GM21528 (cell line): ENCODE measurements around the gene TBKBP1.

ENCODE experiments used
- ATAC-seq: cut with Tn5 transposase; IDR thresholded peaks from one replicate; pipeline ENCODE4 v1.9.1; 2021; ENCODE audit warnings: mild to moderate bottlenecking, moderate library complexity; ENCODE audit not compliant: unreplicated experiment, low FRiP score

TBKBP1 gene

DNA sequence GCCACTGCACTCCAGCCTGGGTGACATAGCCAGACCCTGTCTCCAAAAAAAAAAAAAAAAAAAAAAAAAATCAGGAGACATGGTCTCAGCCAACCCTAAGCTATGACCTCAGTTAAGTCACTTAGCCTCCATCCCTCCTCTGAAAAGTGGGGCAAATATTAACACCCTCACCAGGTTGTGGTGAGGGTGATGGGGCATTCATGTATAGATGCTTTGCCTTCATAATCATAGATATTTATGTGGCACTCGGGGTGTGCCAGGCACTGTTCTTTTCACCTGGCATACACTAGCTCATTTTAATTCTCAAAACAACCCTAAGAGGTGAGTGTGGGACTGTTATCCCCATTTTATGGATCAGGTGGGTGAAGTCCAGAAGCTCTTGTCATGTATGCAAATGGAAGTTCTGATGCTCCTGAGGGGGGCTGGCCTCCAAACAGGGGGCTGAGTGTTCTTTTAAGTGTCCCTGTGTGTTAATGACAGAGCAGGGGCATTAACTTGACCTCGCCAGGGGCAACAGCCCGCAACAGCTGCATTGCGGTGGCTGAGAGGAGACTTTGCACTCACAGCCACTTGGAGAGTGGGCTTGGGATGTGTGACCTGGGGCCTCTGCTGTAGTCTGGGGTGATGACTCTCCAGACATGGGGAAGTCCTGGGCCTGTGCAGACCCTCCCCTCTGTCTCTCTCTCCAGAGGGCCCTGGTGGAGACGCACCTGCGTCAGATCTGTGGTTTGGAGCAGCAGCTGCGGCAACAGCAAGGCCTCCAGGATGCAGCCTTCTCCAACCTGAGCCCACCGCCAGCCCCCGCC lies 4.1 kb downstream of the TBKBP1 start:
- no peak for ATAC-seq

DNA sequence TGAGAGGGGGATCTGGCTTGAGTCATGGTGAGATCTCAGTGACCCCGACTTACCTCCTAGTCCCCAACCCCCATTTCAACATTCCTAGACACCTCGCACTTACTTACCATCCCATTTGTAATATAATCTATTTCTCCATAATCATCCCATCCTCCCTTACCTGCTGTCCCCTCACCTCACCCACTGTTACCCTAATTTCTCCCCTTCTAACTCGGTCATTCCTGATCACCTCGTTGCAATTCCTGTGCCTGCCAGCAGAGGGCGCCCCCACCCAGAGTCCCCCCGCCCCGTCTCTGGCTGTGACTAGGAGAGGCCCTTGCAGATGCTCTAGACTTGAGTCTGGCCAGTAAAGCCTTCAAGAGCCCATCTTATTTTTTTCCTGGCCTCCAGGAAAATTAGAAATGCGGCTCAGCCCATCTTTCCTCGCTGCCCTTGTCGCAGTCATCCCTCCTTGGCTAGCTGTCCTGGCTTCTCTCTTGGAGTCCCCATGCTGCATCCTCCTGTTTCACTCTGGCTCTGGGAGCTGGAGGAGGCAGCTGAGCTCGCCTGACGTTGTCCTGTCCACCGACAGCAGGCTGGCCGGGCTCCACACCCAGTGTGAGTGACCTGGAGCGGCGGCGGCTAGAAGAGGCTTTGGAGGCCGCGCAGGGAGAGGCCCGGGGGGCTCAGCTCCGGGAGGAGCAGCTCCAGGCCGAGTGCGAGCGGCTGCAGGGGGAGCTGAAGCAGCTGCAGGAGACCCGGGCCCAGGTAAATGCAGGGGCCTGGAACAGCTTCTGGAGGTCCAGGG lies 5.0 kb downstream of the TBKBP1 start:
- no peak for ATAC-seq

GRCh38 chr17:47699536-47699840 lies 5.5 kb downstream of the TBKBP1 start:
- no peak for ATAC-seq

DNA sequence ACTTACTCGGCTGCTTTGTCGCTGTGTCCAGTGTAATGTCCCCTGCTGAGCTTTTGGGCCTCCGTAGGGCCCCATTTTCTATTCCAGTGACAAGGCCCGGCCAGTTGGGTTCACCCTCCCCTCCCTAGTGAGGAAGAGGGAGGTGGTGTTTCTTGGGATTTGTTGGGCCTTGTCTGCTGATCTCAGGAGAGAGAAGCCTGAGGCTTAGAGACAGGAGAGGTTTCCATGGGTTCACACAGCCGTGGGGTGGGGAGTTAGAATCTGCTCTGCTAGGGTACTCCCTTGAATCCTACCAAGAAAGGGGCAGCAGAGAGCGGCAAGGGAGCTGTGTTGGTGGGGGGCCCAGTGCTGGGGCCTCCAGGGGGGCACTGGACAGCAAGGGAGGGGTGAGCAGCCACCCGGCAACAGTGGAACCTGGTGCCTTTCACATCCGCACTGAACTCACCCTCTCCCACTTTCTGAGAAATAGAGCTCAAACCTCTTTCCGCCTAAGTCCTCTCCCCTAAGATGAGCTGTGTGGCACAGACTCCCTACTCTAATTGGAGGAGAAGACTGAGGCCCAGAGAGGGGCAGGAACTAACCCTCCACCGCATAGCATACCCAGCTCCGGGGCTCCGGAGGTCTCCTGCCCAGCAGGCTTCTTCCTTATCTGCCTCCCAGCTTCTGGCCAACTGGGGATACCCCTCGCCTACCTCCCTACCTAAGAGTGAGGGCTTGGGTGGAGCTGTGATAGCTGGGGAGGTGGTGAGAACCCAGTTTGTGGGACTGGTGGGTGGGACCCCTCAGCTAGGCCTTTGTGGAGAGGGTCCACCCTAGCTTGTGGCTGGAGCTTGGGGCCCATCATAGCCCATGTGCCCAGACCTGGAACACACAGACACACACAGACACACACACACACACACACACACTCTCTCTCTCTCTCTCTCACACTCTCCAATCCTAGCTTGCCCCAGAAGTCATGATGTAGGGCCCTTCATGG lies 6.8 kb downstream of the TBKBP1 start:
- no peak for ATAC-seq

GRCh38 chr17:47701608-47702007 lies 7.6 kb downstream of the TBKBP1 start:
- ATAC-seq: no peak

GRCh38 chr17:47702391-47702995 lies 8.5 kb downstream of the TBKBP1 start:
- ATAC-seq: no peak

GRCh38 chr17:47703191-47703591 lies 9.2 kb downstream of the TBKBP1 start:
- no peak for ATAC-seq

- no peak for ATAC-seq
Measured at GRCh38 chr17:47703671-47704070, 9.7 kb downstream of the TBKBP1 start.

DNA sequence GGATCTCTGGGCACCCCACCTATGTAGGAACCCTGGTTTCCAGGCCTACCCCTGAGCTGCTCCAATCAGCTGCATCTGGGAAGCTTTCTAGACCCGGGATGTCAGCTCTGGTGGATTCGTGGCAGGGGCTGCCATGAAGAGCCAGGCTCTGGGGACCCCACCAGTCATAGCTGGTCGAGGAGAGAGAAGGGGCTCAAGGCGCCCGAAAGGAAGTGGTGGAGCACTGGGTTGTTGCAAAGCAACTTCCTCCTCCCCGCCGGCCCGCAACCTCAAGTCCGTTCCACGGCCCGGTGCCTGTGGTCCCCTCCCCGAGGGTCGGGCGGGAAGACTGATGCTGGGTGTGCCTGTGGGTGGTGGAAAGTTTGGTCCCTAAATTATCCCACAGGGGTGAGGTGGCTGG lies 10.2 kb downstream of the TBKBP1 start:
- ATAC-seq: no peak

DNA sequence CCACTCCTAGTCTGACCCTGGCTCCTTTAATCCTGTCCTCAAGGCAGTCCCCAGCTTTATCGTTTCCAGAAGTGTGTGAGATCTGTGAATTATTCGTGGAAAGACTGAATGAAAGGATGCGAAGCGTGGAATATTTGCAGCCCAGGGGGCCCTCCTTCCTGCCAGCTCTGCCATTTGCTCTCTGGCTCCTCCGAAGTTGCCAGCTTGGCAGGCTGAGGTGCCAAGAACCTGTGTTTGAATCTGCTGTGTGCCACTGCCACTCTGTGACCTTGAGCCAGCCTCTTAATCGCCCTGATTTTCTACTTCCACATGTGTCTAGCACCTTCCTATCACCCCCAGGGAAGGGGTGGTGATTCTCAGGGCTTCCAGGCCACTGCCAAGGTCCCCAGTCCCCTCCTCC lies 10.8 kb downstream of the TBKBP1 start:
- no peak for ATAC-seq

DNA sequence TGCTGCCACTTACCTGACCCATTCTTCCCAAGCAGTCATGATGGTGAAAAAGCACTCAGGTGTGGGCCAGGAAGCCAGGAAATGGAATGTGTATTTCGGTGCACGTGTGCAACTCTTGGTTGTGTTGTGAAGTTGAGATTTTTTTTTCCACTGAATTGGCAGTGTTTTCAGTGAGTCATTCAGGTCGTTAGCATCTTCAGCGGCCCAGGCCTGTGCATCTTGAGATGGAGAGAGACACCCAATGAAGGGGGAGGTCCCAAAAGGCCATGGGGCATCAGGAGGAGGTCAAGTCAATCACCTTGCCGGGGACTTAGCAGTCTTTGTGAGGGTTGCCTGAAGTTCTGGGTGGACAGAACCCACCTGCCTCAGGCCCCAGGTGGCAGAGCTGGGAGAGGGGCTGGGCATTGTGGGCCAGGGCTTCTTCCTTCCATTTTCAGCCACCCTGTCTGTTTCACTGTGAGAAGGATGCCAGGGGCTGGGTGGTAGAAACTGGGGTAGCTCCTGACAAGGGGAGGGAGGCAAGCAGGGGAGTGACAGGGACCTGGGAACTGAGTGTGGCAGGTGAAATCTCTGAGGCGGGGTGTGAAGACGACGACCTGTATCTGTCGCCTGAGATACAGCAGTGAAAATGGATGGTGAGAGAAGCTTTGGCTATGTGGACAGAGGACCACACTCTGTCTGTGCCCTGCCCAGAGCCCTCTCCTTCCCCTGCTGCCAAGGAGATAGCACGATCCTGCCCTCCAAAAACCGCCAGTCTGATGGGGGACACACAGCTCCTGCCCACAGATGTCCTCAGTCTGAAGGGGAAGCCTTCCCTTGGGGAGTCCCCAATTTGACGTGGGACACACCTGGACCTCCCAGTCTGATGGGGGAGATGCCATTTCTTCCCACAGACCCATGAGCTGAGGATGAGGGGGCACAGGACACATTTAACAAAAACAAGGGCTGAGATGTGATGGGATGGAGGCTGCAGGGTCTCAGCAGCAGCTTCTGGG lies 11.9 kb downstream of the TBKBP1 start:
- no peak for ATAC-seq

DNA sequence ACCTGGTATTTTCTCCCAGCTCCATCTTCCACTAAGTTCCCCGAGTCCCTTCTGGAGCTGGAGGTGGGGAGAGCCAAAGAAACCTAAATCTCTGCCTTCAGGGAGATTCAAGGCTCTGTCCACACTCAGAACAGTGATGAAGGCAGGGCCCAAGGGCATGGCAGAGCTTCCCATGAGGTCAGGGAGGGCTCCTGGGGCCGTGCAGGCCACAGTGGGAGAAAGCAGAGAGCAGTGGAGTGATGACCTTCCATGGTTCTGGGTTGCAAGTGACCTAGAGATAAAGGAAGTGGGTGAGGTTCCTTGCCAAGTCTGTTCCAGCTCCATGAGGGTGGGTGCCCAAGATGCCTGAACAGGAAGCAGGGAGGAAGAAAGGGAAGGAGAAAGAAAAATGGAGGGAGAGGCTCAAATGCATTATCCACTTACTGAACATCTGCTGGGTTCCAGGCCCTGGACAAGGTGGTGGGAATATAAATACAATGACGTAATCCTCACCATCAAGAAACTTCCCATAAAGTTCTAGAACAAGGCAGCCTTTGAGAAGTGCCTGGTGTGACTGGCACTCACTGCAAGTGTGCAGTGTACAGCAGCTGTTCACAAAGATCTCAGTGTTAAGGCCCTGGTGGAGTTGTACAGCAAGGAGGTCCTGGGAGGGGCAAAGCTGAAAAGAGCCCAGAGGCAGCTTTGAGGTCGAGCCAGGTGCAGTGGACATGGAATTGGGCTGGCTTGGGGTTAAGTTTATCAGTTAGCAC lies 13.3 kb downstream of the TBKBP1 start:
- ATAC-seq: no peak

GRCh38 chr17:47707884-47708283 lies 13.9 kb downstream of the TBKBP1 start:
- ATAC-seq: no peak

GRCh38 chr17:47708312-47708863 lies 14.4 kb downstream of the TBKBP1 start:
- no peak for ATAC-seq

GRCh38 chr17:47708864-47709541 lies 15.0 kb downstream of the TBKBP1 start:
- no peak for ATAC-seq

GRCh38 chr17:47709594-47709993 lies 15.6 kb downstream of the TBKBP1 start:
- ATAC-seq: no peak

DNA sequence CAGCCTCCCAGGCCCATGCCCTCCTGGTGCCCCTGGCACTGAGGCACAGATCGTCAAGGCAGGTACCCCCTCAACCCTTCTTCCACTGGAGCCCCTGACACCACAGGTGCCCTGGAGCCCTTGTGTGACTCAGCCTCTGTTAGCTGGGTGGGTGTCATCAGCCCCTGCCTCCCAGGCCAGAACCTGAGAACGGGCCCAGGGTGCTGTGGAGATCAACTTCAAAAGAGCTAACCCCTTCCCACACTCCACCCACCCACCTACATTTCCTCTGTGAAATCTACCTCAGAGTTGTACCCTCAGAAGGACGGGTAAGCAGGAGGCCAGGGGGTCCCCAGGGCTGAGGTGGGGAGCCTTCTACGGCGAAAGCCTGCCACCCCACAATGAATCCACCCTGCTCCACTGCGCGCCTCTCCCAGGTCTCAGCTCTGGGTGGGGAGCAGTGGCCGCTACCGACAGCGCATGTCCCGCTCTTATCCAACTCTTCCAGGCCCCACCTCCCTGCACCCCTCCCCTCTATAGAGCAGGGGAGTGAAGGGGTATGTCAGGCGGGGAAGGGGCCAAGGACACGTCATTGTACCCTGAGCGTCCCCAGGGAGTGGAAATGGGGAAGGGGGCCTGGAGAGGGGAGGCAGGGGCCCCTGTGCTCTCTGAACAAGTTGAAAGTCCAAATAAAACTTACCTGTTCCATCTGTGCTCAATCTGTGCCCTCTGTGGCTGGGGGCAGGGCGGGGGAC lies 17.6 kb downstream of the TBKBP1 start:
- ATAC-seq: no peak
